ENCODE data around the gene DOC2B. TPM values are rescaled to one million over a fixed set of nuclear protein-coding genes. Genes with fewer than 3 reads are reported as not detected.

The DOC2B gene
- total RNA-seq, 1 donor from 2014 or later, result 0.32 TPM

- Mint-ChIP-seq H3K4me3 (ENCODE audit: unreplicated experiment) (no peak overlapping the region), H3K27ac (ENCODE audit: unreplicated experiment) (no peak overlapping the region), H3K27me3 (ENCODE audit: low read depth) (peaks cover 6% of the 10 kb centered on the region), H3K36me3 (ENCODE audit: low read depth) (no peaks in the 10 kb centered on the region), H3K9me3 (ENCODE audit: low read depth) (no peaks in the 10 kb centered on the region), H3K4me1 (ENCODE audit: low read depth) (no peaks in the 10 kb centered on the region)
- peak; percentile 63 for TF ChIP-seq CTCF (IDR thresholded peaks at IDR 0.05)
- DNase-seq (ENCODE audit: low spot score), result no peak
Observed at GRCh38 chr17:163514-164098, 17.8 kb downstream of the DOC2B start.

GRCh38 chr17:162689-163088 is 18.8 kb downstream of the DOC2B start:
- no peak for TF ChIP-seq CTCF (IDR thresholded peaks at IDR 0.05)
- no peak for DNase-seq (ENCODE audit: low spot score)
- H3K27ac Mint-ChIP-seq (ENCODE audit: unreplicated experiment), result no peak overlapping the region
- no peaks in the 10 kb centered on the region for H3K4me1 Mint-ChIP-seq (ENCODE audit: low read depth)
- no peaks in the 10 kb centered on the region for H3K9me3 Mint-ChIP-seq (ENCODE audit: low read depth)
- peaks cover 6% of the 10 kb centered on the region for H3K27me3 Mint-ChIP-seq (ENCODE audit: low read depth)
- no peak overlapping the region for H3K4me3 Mint-ChIP-seq (ENCODE audit: unreplicated experiment)
- no peaks in the 10 kb centered on the region for H3K36me3 Mint-ChIP-seq (ENCODE audit: low read depth)

GRCh38 chr17:161481-161880 is 20.0 kb downstream of the DOC2B start:
- Mint-ChIP-seq H3K9me3 (ENCODE audit: low read depth) (no peaks in the 10 kb centered on the region), H3K4me3 (ENCODE audit: unreplicated experiment) (no peak overlapping the region), H3K27me3 (ENCODE audit: low read depth) (peaks cover 6% of the 10 kb centered on the region), H3K36me3 (ENCODE audit: low read depth) (no peaks in the 10 kb centered on the region), H3K27ac (ENCODE audit: unreplicated experiment) (no peak overlapping the region), H3K4me1 (ENCODE audit: low read depth) (no peaks in the 10 kb centered on the region)
- no peak for DNase-seq (ENCODE audit: low spot score)
- TF ChIP-seq CTCF (IDR thresholded peaks at IDR 0.05), result no peak

- TF ChIP-seq CTCF (IDR thresholded peaks at IDR 0.05), result no peak
- Mint-ChIP-seq H3K9me3 (ENCODE audit: low read depth) (no peaks in the 10 kb centered on the region), H3K4me1 (ENCODE audit: low read depth) (no peaks in the 10 kb centered on the region), H3K4me3 (ENCODE audit: unreplicated experiment) (no peak overlapping the region), H3K27me3 (ENCODE audit: low read depth) (peaks cover 6% of the 10 kb centered on the region), H3K36me3 (ENCODE audit: low read depth) (no peaks in the 10 kb centered on the region), H3K27ac (ENCODE audit: unreplicated experiment) (no peak overlapping the region)
- no peak for DNase-seq (ENCODE audit: low spot score)
Observed at GRCh38 chr17:160336-160735, 21.1 kb downstream of the DOC2B start.

DNA sequence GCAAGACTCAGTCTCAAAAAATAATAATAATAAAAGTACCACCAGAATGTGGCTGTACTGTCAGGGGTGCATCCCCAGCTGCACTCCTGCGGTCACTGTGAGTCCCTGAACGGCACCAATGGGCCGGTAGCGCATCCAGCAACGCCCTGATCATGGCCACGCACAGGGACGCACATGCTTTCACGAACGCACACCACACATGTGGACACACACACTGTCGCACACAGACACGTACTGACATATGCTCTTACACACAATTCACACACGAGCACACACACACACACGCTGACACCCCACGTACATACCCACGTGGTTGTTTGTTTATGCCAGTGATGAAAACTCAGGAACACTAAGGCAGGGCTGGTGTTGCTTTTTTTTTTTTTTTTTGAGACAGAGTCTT is 21.8 kb downstream of the DOC2B start:
- Mint-ChIP-seq H3K4me1 (ENCODE audit: low read depth) (no peaks in the 10 kb centered on the region), H3K27me3 (ENCODE audit: low read depth) (peaks cover 6% of the 10 kb centered on the region), H3K36me3 (ENCODE audit: low read depth) (no peaks in the 10 kb centered on the region), H3K9me3 (ENCODE audit: low read depth) (no peaks in the 10 kb centered on the region), H3K4me3 (ENCODE audit: unreplicated experiment) (no peak overlapping the region), H3K27ac (ENCODE audit: unreplicated experiment) (no peak overlapping the region)
- TF ChIP-seq CTCF (IDR thresholded peaks at IDR 0.05), result no peak
- DNase-seq (ENCODE audit: low spot score), result no peak
